Activated CD8-positive, alpha-beta memory T cell treated with anti-CD3 and anti-CD28 coated beads, Interleukin-2, amount 50 U/mL, for 1 hour (primary cell): ENCODE measurements around the gene TIMP2.

Experiments
- DNase-seq: peaks from one replicate; pipeline ENCODE4 v3.0.0-alpha.2; 2020; ENCODE audit errors: extremely low read depth

The TIMP2 gene

DNA sequence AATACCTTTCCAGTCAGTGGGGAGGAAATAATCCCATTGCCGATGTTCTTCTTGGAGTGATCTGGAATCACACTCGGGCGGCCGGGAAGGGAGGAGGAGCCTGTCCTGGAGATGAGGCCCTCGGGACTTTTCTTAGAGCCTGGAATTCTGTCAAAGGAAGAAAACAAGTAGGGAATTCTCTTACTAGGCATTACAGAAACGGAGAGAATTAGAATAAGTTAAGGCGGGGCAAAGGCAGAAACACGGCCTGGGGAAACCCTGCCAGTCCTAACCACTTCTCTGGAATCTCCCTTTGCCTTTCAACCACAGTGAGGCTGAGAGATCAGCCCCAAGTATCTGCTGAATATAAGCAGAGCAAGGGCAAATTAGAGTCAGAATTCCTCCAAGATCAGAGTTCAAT lies 112.3 kb downstream of the TIMP2 start:
- DNase-seq, result no peak

DNA sequence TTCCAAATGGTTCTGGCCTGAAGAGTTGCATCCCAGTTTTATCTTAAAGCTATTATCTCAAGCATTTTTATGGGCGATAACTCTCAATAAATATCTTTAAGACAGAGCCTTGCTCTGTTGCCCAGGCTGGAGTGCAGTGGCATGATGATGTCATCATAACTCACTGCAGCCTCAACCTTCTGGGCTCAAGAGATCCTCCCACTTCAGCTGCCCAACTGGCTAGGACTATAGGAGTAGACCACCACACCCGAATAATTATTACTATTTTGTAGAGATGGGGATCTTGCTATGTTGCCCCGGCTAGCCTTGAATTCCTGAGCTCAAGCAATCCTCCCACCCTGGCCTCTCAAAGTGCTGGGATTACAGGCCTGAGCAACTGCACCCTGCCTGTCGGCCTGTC lies 117.0 kb downstream of the TIMP2 start:
- DNase-seq, result no peak

DNA sequence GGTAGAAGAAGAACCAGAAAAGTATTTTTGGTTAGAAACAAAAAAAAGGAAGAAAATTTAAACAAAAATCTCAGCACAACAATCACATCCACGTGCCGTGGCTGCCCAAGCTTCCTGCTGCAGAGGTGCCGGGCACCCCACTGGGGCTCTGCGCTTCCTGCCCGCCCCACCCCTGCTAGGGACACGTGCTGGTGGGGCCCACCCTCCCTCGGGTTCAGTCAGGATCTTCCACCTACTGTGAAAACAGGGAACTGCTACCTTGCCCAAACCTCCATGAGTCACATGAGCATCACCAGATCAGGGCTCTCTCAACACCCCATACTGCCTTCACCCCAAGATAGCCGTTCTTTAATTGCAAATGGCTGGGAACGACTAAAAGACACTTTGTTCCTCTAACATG lies 118.7 kb downstream of the TIMP2 start:
- DNase-seq, result peak; percentile 56

DNA sequence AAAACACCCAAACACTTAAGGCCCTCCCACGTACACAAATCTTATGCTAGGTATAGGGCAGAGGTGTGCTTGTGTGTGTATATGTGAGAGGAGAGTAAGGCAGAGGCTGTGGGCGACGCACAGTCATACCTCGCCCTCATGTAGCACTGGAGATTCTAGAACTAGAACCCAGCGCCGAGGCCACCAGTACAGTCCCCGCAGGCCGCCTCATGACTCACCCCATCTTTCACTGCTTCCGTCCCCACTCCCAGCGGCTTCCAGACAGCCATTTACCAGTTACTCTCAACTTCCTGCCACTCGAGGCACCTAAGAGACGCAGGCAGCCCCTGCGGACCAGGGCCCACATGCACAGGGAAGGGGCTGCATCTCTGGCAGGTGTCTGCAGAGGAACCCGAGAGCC lies 119.9 kb downstream of the TIMP2 start:
- DNase-seq, result peak; percentile 49

DNA sequence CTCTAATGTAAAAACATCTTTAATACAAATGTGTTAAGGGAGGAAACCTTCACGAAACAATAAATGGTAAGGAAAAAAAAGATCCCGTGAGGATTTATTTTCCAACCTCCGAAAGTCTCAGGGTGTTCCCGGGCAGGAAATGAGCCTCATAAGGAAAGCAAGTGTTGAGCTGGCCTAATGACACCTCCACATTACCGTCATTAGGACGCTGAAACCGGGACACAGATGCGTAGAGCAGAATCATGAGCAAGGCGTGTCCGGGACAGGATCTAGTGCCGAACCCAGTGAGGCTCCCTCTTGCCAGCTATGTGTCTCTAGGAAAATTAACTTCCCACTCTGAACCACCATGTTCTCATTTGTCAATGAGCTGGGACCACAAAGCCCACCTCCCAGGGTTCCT lies 120.4 kb downstream of the TIMP2 start:
- DNase-seq, result no peak

DNA sequence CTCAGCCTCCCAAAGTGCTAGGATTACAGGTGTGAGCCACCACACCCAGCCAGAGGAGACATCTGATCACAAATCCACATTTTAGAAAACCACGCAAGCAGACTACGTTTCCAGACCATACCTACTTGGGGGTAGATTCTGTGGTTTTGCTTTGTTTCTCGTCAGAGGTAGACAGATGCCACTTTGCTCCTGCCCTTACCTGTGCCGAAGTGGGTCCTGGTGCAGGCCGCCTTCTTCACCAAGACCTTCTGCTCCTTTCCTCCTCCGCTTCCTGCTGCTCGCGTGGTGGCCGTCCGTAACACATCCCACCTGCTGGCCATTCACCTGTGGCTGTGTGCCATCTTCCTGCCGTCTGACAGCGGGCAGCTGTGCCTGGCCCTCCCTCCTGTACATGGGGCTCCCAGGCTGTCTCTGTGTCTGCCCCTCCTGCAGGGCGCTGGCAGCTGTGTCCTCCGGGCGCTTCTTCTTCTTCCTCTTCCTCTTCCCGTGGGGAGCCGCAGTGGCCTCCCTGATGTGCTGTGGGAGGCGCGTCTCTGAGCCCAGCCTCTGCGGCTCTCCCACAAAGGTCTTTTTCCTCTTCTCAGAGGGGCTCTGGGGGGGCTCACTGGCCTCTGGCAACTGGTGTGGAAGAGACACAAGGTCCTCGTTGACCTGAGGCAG lies 121.9 kb downstream of the TIMP2 start:
- no peak for DNase-seq
